Breast epithelium (tissue), 3 donors: ENCODE data around the gene PCDH9.

Source experiments
- CTCF ChIP-seq, 3 donors: fragments of 450-650 bp; IDR thresholded peaks; one replicate each; pipeline ENCODE4 v1.5.1; 2016 to 2017; ENCODE audit warnings: antibody characterized with exemption in 3 of 3, mild to moderate bottlenecking in 3 of 3, moderate library complexity in 3 of 3
- POLR2A ChIP-seq: fragments of 450-650 bp; IDR thresholded peaks from one replicate; pipeline ENCODE4 v1.6.1; 2016; ENCODE audit warnings: antibody characterized with exemption, mild to moderate bottlenecking, moderate library complexity
- POLR2AphosphoS5 ChIP-seq, 3 donors: sonication (generic); formaldehyde crosslinking; IDR thresholded peaks; one replicate each; pipeline ENCODE4 v1.6.1; 2017; ENCODE audit warnings: antibody characterized with exemption in 3 of 3

GRCh38 chr13:67125681-67126080 lies 104.5 kb downstream of the PCDH9 start:
- no peak for TF ChIP-seq CTCF (IDR thresholded peaks at IDR 0.05)
- TF ChIP-seq POLR2A: no peak
- no peak for TF ChIP-seq POLR2AphosphoS5 (IDR thresholded peaks at IDR 0.05)
